Muscle layer of duodenum (tissue), 2 donors: Measurements from ENCODE around the gene DENND5B.

Experiments used
- H3K27ac ChIP-seq: one replicate; pipeline ENCODE4 v1.7.0; 2013; ENCODE audit warnings: mild to moderate bottlenecking, low read length
- H3K27me3 ChIP-seq: one replicate; pipeline ENCODE4 v1.7.0; 2013; ENCODE audit warnings: low read depth, mild to moderate bottlenecking, control low read depth, low read length
- H3K36me3 ChIP-seq, 2 donors: one replicate each; pipeline ENCODE4 v1.7.0; 2013; ENCODE audit warnings: low read length in 2 of 2, control low read depth in 1 of 2, mild to moderate bottlenecking in 1 of 2; ENCODE audit not compliant: insufficient read depth in 2 of 2, control insufficient read depth in 1 of 2
- H3K4me1 ChIP-seq, 2 donors: one replicate each; pipeline ENCODE4 v1.7.0; 2013; ENCODE audit warnings: low read length in 2 of 2, mild to moderate bottlenecking in 2 of 2, control low read depth in 1 of 2, moderate library complexity in 1 of 2; ENCODE audit not compliant: insufficient read depth in 2 of 2, control insufficient read depth in 1 of 2
- H3K4me3 ChIP-seq, 2 donors: one replicate each; pipeline ENCODE4 v1.7.0; 2013; ENCODE audit warnings: low read length in 2 of 2, low read depth in 1 of 2, mild to moderate bottlenecking in 1 of 2
- H3K9me3 ChIP-seq, 2 donors: one replicate each; pipeline ENCODE4 v1.7.0; 2013; ENCODE audit warnings: low read length in 2 of 2, control low read depth in 1 of 2, mild to moderate bottlenecking in 1 of 2; ENCODE audit not compliant: control insufficient read depth in 1 of 2
- donor health status: healthy.

The DENND5B gene

GRCh38 chr12:31589904-31590641 lies 863 bp downstream of the DENND5B start:
- Histone ChIP-seq H3K4me1 (peaks cover 0 to 20% of the 10 kb centered on the region in 2 donors), H3K9me3 (no peaks in the 10 kb centered on the region), H3K36me3 (no peaks in the 10 kb centered on the region), H3K27ac (peak overlapping the region; percentile 79), H3K27me3 (no peaks in the 10 kb centered on the region), H3K4me3 (peak overlapping the region; percentile 80 to 83)

DNA sequence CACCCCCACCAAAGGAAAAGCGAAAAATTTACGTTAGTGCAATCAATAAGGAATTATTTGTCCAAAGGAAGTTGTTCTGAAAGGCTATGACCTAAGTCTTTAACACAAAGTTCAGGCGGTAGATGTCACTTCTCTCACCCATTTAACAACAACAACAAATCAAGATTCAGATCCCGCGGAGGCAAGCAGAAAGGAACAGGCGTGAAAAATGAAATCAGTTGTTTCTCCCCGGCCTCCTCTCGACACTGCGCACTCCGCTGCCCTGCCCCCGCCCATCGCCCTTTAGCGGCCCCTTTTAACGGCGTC lies 1.4 kb downstream of the DENND5B start:
- H3K9me3 ChIP-seq = no peaks in the 10 kb centered on the region
- H3K36me3 ChIP-seq = no peaks in the 10 kb centered on the region
- H3K27ac ChIP-seq = peak overlapping the region; percentile 79
- peaks cover 0 to 22% of the 10 kb centered on the region in 2 donors for H3K4me1 ChIP-seq
- no peaks in the 10 kb centered on the region for H3K27me3 ChIP-seq
- peak overlapping the region; percentile 80 to 83 for H3K4me3 ChIP-seq

DNA sequence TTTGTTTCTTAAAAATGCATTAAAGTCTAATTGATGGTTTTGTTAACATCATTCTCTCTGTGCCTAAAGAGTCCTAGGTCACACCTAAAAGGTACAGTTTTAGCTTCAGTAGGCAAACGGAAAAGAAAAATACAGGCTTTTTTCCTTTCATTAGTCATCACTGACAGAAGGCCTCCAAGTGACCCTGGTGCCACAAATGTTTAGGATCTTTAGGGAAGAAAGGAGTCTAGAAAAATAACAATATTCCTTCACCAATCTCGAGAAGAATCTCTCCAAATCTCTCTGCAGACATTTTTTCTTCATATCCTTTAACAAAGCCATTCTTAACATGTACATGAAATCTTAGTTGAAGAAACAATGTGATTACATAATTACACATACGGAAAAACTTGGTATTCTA lies 2.0 kb downstream of the DENND5B start:
- H3K27me3 ChIP-seq = no peaks in the 10 kb centered on the region
- H3K9me3 ChIP-seq = no peaks in the 10 kb centered on the region
- no peaks in the 10 kb centered on the region for H3K36me3 ChIP-seq
- peak overlapping the region; percentile 80 to 83 for H3K4me3 ChIP-seq
- peaks cover 0 to 22% of the 10 kb centered on the region in 2 donors for H3K4me1 ChIP-seq
- peak overlapping the region; percentile 79 for H3K27ac ChIP-seq

DNA sequence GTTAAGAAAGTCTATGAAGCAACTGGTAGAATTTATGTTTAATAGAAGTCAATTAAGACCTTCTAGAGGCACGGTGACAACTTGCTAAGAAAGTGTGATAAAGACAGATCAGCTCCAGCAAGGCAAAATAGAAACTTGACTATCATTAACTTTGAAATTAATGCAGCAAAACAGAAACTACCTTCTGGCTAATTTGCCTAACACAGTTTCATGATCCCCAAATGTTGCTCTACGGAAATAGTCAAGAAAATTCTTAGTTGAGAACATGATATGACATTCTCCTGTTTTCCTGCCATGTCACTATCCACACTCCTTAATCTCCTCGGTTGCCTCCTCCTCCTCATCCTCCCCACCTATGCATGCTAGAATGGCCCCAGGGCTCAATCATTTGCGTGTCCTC lies 4.2 kb downstream of the DENND5B start:
- Histone ChIP-seq H3K9me3 (no peaks in the 10 kb centered on the region), H3K27me3 (no peaks in the 10 kb centered on the region), H3K27ac (no peak overlapping the region), H3K36me3 (no peaks in the 10 kb centered on the region), H3K4me1 (peaks cover 0 to 20% of the 10 kb centered on the region in 2 donors), H3K4me3 (no peak overlapping the region)

DNA sequence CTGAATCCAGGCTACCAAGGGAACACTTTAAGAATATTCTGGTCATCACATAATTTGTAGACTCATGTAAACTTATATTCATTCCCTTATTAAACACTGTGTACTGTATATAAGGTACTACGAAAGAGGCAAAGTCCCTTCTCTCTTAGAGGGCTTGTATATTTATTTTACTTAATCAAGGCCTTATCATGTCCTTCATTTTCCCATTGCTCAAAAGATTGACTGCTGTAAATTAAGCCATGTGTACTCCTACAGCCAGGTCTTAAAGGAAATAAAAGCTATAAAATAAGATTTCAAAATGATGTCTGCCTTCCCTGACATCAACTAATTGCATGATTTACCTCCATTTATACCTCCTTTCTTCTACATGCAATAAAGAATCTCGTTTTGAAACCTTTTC lies 5.0 kb downstream of the DENND5B start:
- Histone ChIP-seq H3K9me3 (no peaks in the 10 kb centered on the region), H3K4me3 (no peak overlapping the region), H3K4me1 (peaks cover 0 to 18% of the 10 kb centered on the region in 2 donors), H3K27me3 (no peaks in the 10 kb centered on the region), H3K27ac (no peak overlapping the region), H3K36me3 (no peaks in the 10 kb centered on the region)

- no peak overlapping the region for H3K4me3 ChIP-seq
- H3K27me3 ChIP-seq = no peaks in the 10 kb centered on the region
- H3K4me1 ChIP-seq = peaks cover 0 to 18% of the 10 kb centered on the region in 2 donors
- no peaks in the 10 kb centered on the region for H3K36me3 ChIP-seq
- no peak overlapping the region for H3K27ac ChIP-seq
- no peaks in the 10 kb centered on the region for H3K9me3 ChIP-seq
These were observed 5.7 kb downstream of the DENND5B start for GRCh38 chr12:31585271-31585670.

DNA sequence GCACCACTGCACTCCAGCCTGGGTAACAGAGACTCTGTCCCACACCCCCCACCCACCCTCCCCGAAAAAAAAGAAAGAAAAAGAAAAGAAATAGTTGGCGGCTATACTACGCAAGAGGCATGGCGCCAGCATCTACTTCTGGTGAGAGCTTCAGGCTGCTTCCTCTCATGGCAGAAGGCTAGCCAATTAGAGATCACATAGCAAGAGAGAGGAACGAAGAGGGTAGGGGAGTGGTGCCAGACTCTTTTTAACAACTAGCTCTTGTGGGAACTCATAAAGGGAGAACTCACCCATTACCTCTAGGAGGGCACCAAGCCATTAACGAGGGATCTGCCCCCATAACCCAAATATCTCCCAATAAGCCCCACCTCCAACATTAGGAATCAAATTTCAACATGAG lies 6.2 kb downstream of the DENND5B start:
- H3K4me1 ChIP-seq = peaks cover 0 to 18% of the 10 kb centered on the region in 2 donors
- no peaks in the 10 kb centered on the region for H3K27me3 ChIP-seq
- no peaks in the 10 kb centered on the region for H3K36me3 ChIP-seq
- no peak overlapping the region for H3K27ac ChIP-seq
- no peaks in the 10 kb centered on the region for H3K9me3 ChIP-seq
- H3K4me3 ChIP-seq = no peak overlapping the region

DNA sequence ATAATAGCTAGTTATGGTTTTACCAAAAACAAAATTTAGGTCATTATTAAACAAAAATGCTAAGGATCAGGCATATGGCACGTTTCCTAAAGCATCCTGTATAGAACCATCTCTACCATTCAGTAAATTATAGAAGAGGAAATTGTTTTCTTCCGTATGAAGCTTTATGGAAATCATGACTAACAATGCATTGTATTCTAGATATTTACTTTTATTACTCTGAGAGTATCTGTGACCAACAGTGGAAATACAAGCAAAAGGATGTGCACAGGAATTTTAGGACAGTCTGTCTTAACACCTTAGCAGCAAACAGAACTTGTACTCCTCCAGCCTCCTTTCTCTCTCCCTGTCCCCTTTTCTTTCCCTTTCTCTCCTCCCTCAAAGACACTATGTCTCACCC lies 7.1 kb downstream of the DENND5B start:
- Histone ChIP-seq H3K4me1 (peaks cover 0 to 15% of the 10 kb centered on the region in 2 donors), H3K27ac (no peak overlapping the region), H3K36me3 (no peaks in the 10 kb centered on the region), H3K4me3 (no peak overlapping the region), H3K9me3 (no peaks in the 10 kb centered on the region), H3K27me3 (no peaks in the 10 kb centered on the region)

GRCh38 chr12:31582155-31582554 lies 8.8 kb downstream of the DENND5B start:
- Histone ChIP-seq H3K36me3 (no peaks in the 10 kb centered on the region), H3K27me3 (no peaks in the 10 kb centered on the region), H3K4me1 (peaks cover 0 to 23% of the 10 kb centered on the region in 2 donors), H3K27ac (no peak overlapping the region), H3K4me3 (no peak overlapping the region), H3K9me3 (no peaks in the 10 kb centered on the region)

GRCh38 chr12:31578632-31579031 lies 12.3 kb downstream of the DENND5B start:
- no peaks in the 10 kb centered on the region for H3K9me3 ChIP-seq
- H3K27me3 ChIP-seq = no peaks in the 10 kb centered on the region
- no peak overlapping the region for H3K27ac ChIP-seq
- H3K4me1 ChIP-seq = peaks cover 0 to 20% of the 10 kb centered on the region in 2 donors
- no peak overlapping the region for H3K4me3 ChIP-seq
- H3K36me3 ChIP-seq = no peaks in the 10 kb centered on the region

GRCh38 chr12:31574803-31575575 lies 15.9 kb downstream of the DENND5B start:
- peaks cover 0 to 23% of the 10 kb centered on the region in 2 donors for H3K4me1 ChIP-seq
- H3K4me3 ChIP-seq = no peak overlapping the region
- no peaks in the 10 kb centered on the region for H3K9me3 ChIP-seq
- H3K27ac ChIP-seq = no peak overlapping the region
- no peaks in the 10 kb centered on the region for H3K36me3 ChIP-seq
- H3K27me3 ChIP-seq = no peaks in the 10 kb centered on the region
